Mesendoderm (in vitro differentiated cells): ENCODE measurements around the gene HOXD3.

ENCODE experiments used
- DNase-seq: peaks from one replicate; pipeline ENCODE4 v3.0.0; 2013
- H2AK5ac ChIP-seq: 2 replicates; pipeline ENCODE4 v1.6.1; 2013; ENCODE audit warnings: low read length, inconsistent platforms
- H2BK120ac ChIP-seq: 2 replicates; pipeline ENCODE4 v1.6.1; 2013; ENCODE audit warnings: low read depth, mild to moderate bottlenecking, low read length, moderate library complexity, mixed read lengths
- H2BK15ac ChIP-seq: replicated peaks from 2 replicates; pipeline ENCODE4 v1.6.1; 2013; ENCODE audit warnings: low read depth, mild to moderate bottlenecking, moderate library complexity
- H2BK5ac ChIP-seq: 2 replicates; pipeline ENCODE4 v1.6.1; 2013; ENCODE audit warnings: low read length, inconsistent platforms
- H3K18ac ChIP-seq: 2 replicates; pipeline ENCODE4 v1.6.1; 2013; ENCODE audit warnings: mild to moderate bottlenecking, low read length, mixed read lengths
- H3K23ac ChIP-seq: one replicate; pipeline ENCODE4 v1.6.1; 2013; ENCODE audit warnings: low read length
- H3K27ac ChIP-seq: 2 replicates; pipeline ENCODE4 v1.5.1; 2013; ENCODE audit warnings: low read depth, mild to moderate bottlenecking, inconsistent platforms, low read length, moderate library complexity
- H3K27me3 ChIP-seq: 2 replicates; pipeline ENCODE4 v1.6.1; 2013; ENCODE audit warnings: low read length, control low read depth, mild to moderate bottlenecking, inconsistent platforms; ENCODE audit not compliant: insufficient read depth, poor library complexity
- H3K36me3 ChIP-seq: 2 replicates; pipeline ENCODE4 v1.6.1; 2013; ENCODE audit warnings: low read length, inconsistent platforms; ENCODE audit not compliant: control insufficient read depth, insufficient read depth
- H3K4ac ChIP-seq: one replicate; pipeline ENCODE4 v1.6.1; 2013; ENCODE audit warnings: low read depth, mild to moderate bottlenecking, low read length, moderate library complexity
- H3K4me1 ChIP-seq: 2 replicates; pipeline ENCODE4 v1.6.1; 2013; ENCODE audit warnings: low read depth, low read length, inconsistent platforms; ENCODE audit not compliant: control insufficient read depth
- H3K4me2 ChIP-seq: 2 replicates; pipeline ENCODE4 v1.6.1; 2013; ENCODE audit warnings: low read length
- H3K4me3 ChIP-seq: 2 replicates; pipeline ENCODE4 v1.5.1; 2013; ENCODE audit warnings: mild to moderate bottlenecking, low read length
- H3K56ac ChIP-seq: one replicate; pipeline ENCODE4 v1.6.1; 2013; ENCODE audit warnings: low read length
- H3K79me1 ChIP-seq: 2 replicates; pipeline ENCODE4 v1.6.1; 2013; ENCODE audit warnings: low read length, inconsistent platforms
- H3K79me2 ChIP-seq: 2 replicates; pipeline ENCODE4 v1.6.1; 2013; ENCODE audit warnings: mild to moderate bottlenecking, low read length; ENCODE audit not compliant: control insufficient read depth, insufficient read depth
- H3K9ac ChIP-seq: 2 replicates; pipeline ENCODE4 v1.6.1; 2013; ENCODE audit warnings: low read length, inconsistent platforms
- H4K5ac ChIP-seq: one replicate; pipeline ENCODE4 v1.6.1; 2013; ENCODE audit warnings: low read length
- H4K8ac ChIP-seq: one replicate; pipeline ENCODE4 v1.6.1; 2013; ENCODE audit warnings: low read depth, mild to moderate bottlenecking, control low read depth, low read length, moderate library complexity
- WGBS: extraction: QIAGEN DNeasy Blood & Tissue Kit; methylation state at CpG from one replicate; pipeline ENCODE4 v1.1.7; 2013; ENCODE audit warnings: low lambda C conversion rate, missing lambda C conversion rate; ENCODE audit not compliant: insufficient coverage; ENCODE audit errors: extremely low coverage; 5-methylcytosine and 5-hydroxymethylcytosine counted together

HOXD3 gene

GRCh38 chr2:176205126-176205525, 48.0 kb downstream of the HOXD3 start:
- no CpG with 5 or more reads among the region's 1 CpG for WGBS
- H3K36me3 ChIP-seq = no peaks in the 10 kb centered on the region

DNA sequence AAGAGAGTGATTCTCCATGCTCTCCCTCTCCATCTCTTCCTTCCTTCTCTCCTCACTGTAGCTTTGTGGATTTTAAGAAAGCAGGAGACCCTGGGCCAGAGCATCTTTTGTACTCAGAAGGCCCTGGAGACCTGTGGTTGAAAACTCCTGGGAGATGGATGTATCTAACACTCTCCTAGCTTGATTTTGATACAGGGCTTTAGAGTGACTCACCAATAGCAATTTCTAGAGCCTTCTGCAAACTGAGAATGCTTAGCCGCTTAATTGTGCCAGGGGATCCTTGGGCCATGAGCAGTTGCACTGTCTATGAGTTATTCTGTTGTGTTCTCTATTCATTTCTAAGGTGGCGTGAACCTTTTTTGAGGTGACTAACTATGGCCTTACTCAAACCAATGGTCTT, 49.0 kb downstream of the HOXD3 start:
- Histone ChIP-seq H3K27ac (no peak overlapping the region), H3K23ac (no peak overlapping the region), H3K4me1 (no peaks in the 10 kb centered on the region), H3K79me2 (no peaks in the 10 kb centered on the region), H3K79me1 (no peaks in the 10 kb centered on the region), H3K36me3 (no peaks in the 10 kb centered on the region), H4K8ac (no peak overlapping the region), H3K4me2 (no peak overlapping the region), H2BK120ac (no peak overlapping the region), H4K5ac (no peak overlapping the region), H3K18ac (no peak overlapping the region), H3K27me3 (no peaks in the 10 kb centered on the region), H3K9ac (no peak overlapping the region), H3K56ac (no peak overlapping the region), H2AK5ac (no peak overlapping the region), H2BK5ac (no peak overlapping the region), H3K4me3 (no peak overlapping the region), H2BK15ac (no peak overlapping the region), H3K4ac (no peak overlapping the region)
- DNase-seq = no peak
- no CpG with 5 or more reads among the region's 2 CpGs for WGBS

More at GRCh38 chr2:176205126-176205525, 48.0 kb downstream of the HOXD3 start:
- H3K18ac ChIP-seq = no peak overlapping the region
- no peaks in the 10 kb centered on the region for H3K79me1 ChIP-seq
- no peak overlapping the region for H3K4me3 ChIP-seq
- H4K5ac ChIP-seq = no peak overlapping the region
- H3K27me3 ChIP-seq = no peaks in the 10 kb centered on the region
- no peaks in the 10 kb centered on the region for H3K79me2 ChIP-seq
- no peak overlapping the region for H3K23ac ChIP-seq
- H3K56ac ChIP-seq = no peak overlapping the region
- H2BK120ac ChIP-seq = no peak overlapping the region
- H2AK5ac ChIP-seq = no peak overlapping the region
- no peak overlapping the region for H4K8ac ChIP-seq
- H2BK5ac ChIP-seq = no peak overlapping the region
- H3K27ac ChIP-seq = no peak overlapping the region
- no peaks in the 10 kb centered on the region for H3K4me1 ChIP-seq
- no peak overlapping the region for H3K9ac ChIP-seq
- no peak overlapping the region for H2BK15ac ChIP-seq
- DNase-seq = no peak
- no peak overlapping the region for H3K4ac ChIP-seq
- H3K4me2 ChIP-seq = no peak overlapping the region

DNA sequence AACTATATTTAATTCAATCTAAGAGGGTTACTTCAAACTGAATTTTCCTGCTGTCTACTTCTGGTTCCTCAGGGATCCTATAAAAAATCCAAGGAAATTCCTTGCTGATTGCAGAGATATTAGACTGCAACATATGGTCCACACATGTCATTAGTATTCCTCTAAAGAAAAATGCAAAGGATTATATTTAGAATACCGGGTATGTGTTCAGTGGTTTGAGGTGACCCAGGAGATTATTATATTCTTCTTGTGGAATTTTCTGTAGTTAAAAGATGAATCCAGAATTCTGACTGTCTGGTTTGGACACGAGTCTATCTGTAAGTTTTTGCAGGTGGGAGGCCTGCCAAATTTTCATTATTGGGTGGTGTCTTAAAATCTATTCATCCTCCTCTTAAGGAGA, 49.6 kb downstream of the HOXD3 start:
- H3K27ac ChIP-seq = no peak overlapping the region
- DNase-seq = no peak

DNA sequence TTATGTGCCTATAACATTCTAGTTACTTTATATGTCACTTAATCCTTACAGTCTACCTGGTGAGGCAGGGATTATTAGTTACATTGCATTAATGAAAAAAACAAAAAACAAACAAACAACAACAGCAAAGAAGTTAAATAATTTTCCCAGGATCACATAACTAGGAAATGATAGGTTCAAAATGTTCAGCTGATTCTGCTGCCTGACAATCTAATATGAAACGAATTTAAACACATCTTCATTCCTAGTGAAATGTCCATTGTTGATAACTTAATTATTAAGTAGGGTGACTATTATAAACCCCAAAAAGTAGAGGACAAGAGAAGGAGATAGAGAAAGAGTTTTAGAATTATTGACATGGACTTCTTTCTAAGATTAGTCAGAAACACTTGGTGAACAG, 54.0 kb downstream of the HOXD3 start:
- no peak overlapping the region for H3K18ac ChIP-seq
- H3K4ac ChIP-seq = no peak overlapping the region
- no peak overlapping the region for H4K8ac ChIP-seq
- no peak overlapping the region for H2AK5ac ChIP-seq
- no peaks in the 10 kb centered on the region for H3K36me3 ChIP-seq
- H3K79me2 ChIP-seq = no peaks in the 10 kb centered on the region
- no peak overlapping the region for H3K27ac ChIP-seq
- no peak overlapping the region for H3K4me3 ChIP-seq
- no peaks in the 10 kb centered on the region for H3K79me1 ChIP-seq
- H2BK15ac ChIP-seq = no peak overlapping the region
- H2BK5ac ChIP-seq = no peak overlapping the region
- H3K56ac ChIP-seq = no peak overlapping the region
- no peaks in the 10 kb centered on the region for H3K27me3 ChIP-seq
- H3K4me2 ChIP-seq = no peak overlapping the region
- DNase-seq = no peak
- H2BK120ac ChIP-seq = no peak overlapping the region
- no peaks in the 10 kb centered on the region for H3K4me1 ChIP-seq
- H3K23ac ChIP-seq = no peak overlapping the region
- H3K9ac ChIP-seq = no peak overlapping the region
- WGBS = no CpG with 5 or more reads among the region's 1 CpG
- no peak overlapping the region for H4K5ac ChIP-seq

More for the DNA sequence above, 49.6 kb downstream of the HOXD3 start:
- WGBS = no CpG with 5 or more reads among the region's 2 CpGs
- no peak overlapping the region for H3K56ac ChIP-seq
- H3K9ac ChIP-seq = no peak overlapping the region
- no peaks in the 10 kb centered on the region for H3K4me1 ChIP-seq
- H3K4ac ChIP-seq = no peak overlapping the region
- no peak overlapping the region for H2BK5ac ChIP-seq
- no peak overlapping the region for H3K18ac ChIP-seq
- H4K5ac ChIP-seq = no peak overlapping the region
- H3K4me3 ChIP-seq = no peak overlapping the region
- no peak overlapping the region for H3K4me2 ChIP-seq
- H3K36me3 ChIP-seq = no peaks in the 10 kb centered on the region
- H2BK120ac ChIP-seq = no peak overlapping the region
- no peaks in the 10 kb centered on the region for H3K27me3 ChIP-seq
- no peak overlapping the region for H2AK5ac ChIP-seq
- H4K8ac ChIP-seq = no peak overlapping the region
- no peak overlapping the region for H2BK15ac ChIP-seq
- no peaks in the 10 kb centered on the region for H3K79me2 ChIP-seq
- H3K79me1 ChIP-seq = no peaks in the 10 kb centered on the region
- no peak overlapping the region for H3K23ac ChIP-seq

DNA sequence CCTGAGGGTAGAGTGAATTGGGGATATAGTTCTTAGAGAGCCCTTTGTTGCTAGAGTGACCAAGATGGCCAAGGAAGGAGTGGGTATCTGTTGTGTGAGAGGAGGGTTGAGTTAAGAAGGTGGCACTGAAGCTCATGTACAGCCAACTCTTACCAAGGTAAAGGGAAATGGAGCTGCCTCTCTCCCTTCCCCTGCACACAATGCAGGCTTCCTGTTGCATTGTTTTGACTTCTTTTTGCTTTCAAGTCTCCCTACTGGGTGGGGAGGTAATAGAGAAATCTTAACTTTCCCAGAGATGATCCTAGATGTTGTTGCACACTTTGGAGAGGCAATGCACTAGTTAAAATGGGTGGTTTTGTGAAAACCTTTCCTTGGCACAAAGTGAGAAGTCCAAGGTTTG, 55.2 kb downstream of the HOXD3 start:
- no peak overlapping the region for H3K18ac ChIP-seq
- DNase-seq = no peak
- no peak overlapping the region for H3K23ac ChIP-seq
- H2BK15ac ChIP-seq = no peak overlapping the region
- no peak overlapping the region for H3K56ac ChIP-seq
- no peak overlapping the region for H3K27ac ChIP-seq
- no peak overlapping the region for H3K4me3 ChIP-seq
- H3K4ac ChIP-seq = no peak overlapping the region
- no peaks in the 10 kb centered on the region for H3K79me1 ChIP-seq
- no peak overlapping the region for H4K8ac ChIP-seq
- no peaks in the 10 kb centered on the region for H3K4me1 ChIP-seq
- no peak overlapping the region for H4K5ac ChIP-seq
- no peak overlapping the region for H2BK5ac ChIP-seq
- no peak overlapping the region for H2BK120ac ChIP-seq
- no peak overlapping the region for H2AK5ac ChIP-seq
- H3K36me3 ChIP-seq = no peaks in the 10 kb centered on the region
- no peaks in the 10 kb centered on the region for H3K79me2 ChIP-seq
- no peak overlapping the region for H3K4me2 ChIP-seq
- no peak overlapping the region for H3K9ac ChIP-seq
- no peaks in the 10 kb centered on the region for H3K27me3 ChIP-seq

DNA sequence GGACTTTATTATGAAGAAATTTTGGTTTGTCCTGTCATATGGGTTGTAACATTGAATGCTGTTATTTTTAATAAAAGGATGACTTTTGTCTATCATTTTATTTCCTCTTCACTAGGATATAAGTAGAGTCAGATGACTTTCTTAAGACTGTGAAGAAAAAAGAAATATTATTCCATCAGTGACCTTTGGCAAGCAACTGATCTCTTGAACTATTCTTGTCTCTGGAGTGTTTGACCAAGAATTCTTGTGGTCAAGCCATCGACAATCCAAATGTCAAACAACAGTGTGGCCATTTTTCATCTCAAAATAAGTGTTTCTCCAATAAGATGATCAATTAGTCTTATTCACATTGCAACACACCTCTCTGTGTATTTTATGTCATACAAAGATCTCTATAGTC, 56.3 kb downstream of the HOXD3 start:
- Histone ChIP-seq H3K4me1 (no peaks in the 10 kb centered on the region), H2BK15ac (no peak overlapping the region), H2AK5ac (no peak overlapping the region), H3K56ac (no peak overlapping the region), H3K4me2 (no peak overlapping the region), H4K8ac (no peak overlapping the region), H3K27me3 (no peaks in the 10 kb centered on the region), H3K4ac (no peak overlapping the region), H3K36me3 (no peaks in the 10 kb centered on the region), H2BK120ac (no peak overlapping the region), H3K18ac (no peak overlapping the region), H3K23ac (no peak overlapping the region), H3K4me3 (no peak overlapping the region), H4K5ac (no peak overlapping the region), H2BK5ac (no peak overlapping the region), H3K27ac (no peak overlapping the region), H3K79me1 (no peaks in the 10 kb centered on the region), H3K79me2 (no peaks in the 10 kb centered on the region), H3K9ac (no peak overlapping the region)
- no peak for DNase-seq
- WGBS = no CpG with 5 or more reads among the region's 1 CpG
